T-helper 17 cell (primary cell): Measurements from ENCODE around the gene ARPIN. TPM values are rescaled to one million over a fixed set of nuclear protein-coding genes. Genes with fewer than 3 reads are reported as not detected.
"Not testable (repeated sequence)": the region's sequence is repeated elsewhere in the genome, so short reads cannot be mapped to it uniquely, and the experiment has no call there.

Source experiments
- ATAC-seq: fragments of 150-1000 bp; cut with Tn5 transposase; 2 replicates; pipeline ENCODE4 v1.10.0; 2021; ENCODE audit warnings: mild to moderate bottlenecking, moderate library complexity
- DNase-seq, 3 donors: peaks; one replicate each; pipeline versions ENCODE4 v3.0.0 to v3.0.0-alpha.2; 2020 to 2021
- H3K9me3 ChIP-seq: one replicate; pipeline ENCODE4 v1.7.0; 2013; ENCODE audit warnings: low read length, mild to moderate bottlenecking; ENCODE audit not compliant: control insufficient read depth, poor library complexity, severe bottlenecking
- H3K27ac Mint-ChIP-seq: one replicate; pipeline ENCODE4 v1.8.0; 2022; ENCODE audit warnings: mild to moderate bottlenecking, moderate library complexity, mixed read lengths
- H3K27me3 Mint-ChIP-seq: one replicate; pipeline ENCODE4 v1.8.0; 2022; ENCODE audit warnings: mixed read lengths
- H3K36me3 Mint-ChIP-seq: one replicate; pipeline ENCODE4 v1.8.0; 2022; ENCODE audit warnings: low read depth, mixed read lengths
- H3K4me1 Mint-ChIP-seq: one replicate; pipeline ENCODE4 v1.8.0; 2022; ENCODE audit warnings: mild to moderate bottlenecking, mixed read lengths
- H3K4me3 Mint-ChIP-seq: one replicate; pipeline ENCODE4 v1.8.0; 2022; ENCODE audit warnings: mild to moderate bottlenecking, moderate library complexity, mixed read lengths
- total RNA-seq, 4 donors: library from RNA in 2 of 4; stranded (reverse) in 2 of 4; gene quantifications; one replicate each; pipeline ENCODE4 v1.2.3 and lab custom pipeline; 2022 to 2026

The ARPIN gene
- total RNA-seq, 2 donors from 2014 or later: 0.13 TPM; not detected in 1

DNA sequence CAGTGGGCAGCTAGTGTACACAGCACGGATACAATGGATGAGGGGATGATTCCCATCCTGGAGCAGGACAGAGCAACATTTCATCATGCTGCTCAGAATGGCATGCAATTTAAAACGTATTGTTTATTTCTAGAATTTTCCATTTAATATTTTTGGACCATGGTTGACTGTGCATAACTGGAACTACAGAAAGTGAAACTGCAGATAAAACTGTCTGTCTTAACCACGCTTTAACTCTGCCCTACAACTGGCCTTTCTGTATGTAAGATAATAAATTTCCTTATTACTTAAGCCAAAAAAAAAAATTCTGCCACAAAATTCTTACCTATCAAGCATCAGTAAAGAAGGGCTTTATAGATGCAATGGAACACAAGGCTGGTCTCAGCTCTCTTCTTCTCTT is 52.3 kb downstream of the ARPIN start:
- Mint-ChIP-seq H3K27me3 (no peaks in the 10 kb centered on the region), H3K36me3 (no peaks in the 10 kb centered on the region), H3K4me1 (no peaks in the 10 kb centered on the region), H3K4me3 (no peak overlapping the region), H3K27ac (peak overlapping the region; percentile 37)
- no peak for ATAC-seq
- H3K9me3 ChIP-seq: no peaks in the 10 kb centered on the region
- no peak for DNase-seq

DNA sequence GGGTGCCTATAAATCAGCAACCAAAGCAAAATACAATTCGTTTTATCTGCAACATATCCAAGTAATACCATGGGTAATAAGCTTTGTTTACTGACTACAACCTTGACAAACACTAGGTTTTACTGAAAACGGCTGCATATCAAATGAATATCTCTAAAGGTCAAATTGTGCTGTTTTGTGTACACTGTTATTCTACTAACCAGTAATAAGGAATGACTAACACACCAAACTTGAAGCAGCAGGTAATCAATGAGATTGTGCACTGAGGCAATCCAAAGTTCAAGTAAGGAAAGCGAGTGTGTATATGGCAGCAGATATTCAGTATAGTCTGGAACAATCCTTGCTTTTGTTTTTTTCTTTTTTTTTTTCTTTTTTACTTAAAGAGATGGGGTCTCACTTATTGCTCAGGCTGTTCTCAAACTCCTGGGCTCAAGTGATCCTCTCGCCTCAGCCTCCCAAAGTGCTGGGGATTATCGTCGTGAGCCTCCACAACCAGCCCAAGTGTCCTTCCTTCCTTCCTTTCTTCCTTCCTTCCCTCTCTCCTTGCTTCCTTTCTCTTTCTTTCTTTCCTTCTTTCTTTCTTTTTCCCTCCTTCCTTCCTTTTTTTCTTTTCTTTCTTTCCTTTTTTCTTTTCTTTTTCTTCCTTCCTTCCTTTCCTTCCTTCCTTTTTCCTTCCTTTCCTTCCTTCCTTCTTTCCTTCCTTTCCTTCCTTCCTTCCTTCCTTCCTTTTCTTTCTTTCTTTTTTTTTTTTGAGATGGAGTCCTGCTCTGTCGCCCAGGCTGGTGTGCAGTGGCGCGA is 53.9 kb downstream of the ARPIN start:
- H3K9me3 ChIP-seq: no peaks in the 10 kb centered on the region
- no peak for ATAC-seq
- H3K27me3 Mint-ChIP-seq: no peaks in the 10 kb centered on the region
- peak overlapping the region; percentile 51 for H3K27ac Mint-ChIP-seq
- H3K4me1 Mint-ChIP-seq: no peaks in the 10 kb centered on the region
- no peak for DNase-seq
- no peak overlapping the region for H3K4me3 Mint-ChIP-seq
- H3K36me3 Mint-ChIP-seq: no peaks in the 10 kb centered on the region

- H3K36me3 Mint-ChIP-seq: no peaks in the 10 kb centered on the region
- H3K27me3 Mint-ChIP-seq: no peaks in the 10 kb centered on the region
- H3K27ac Mint-ChIP-seq: no peak overlapping the region
- H3K9me3 ChIP-seq: no peaks in the 10 kb centered on the region
- DNase-seq: no peak
- ATAC-seq: no peak
- H3K4me1 Mint-ChIP-seq: no peaks in the 10 kb centered on the region
- H3K4me3 Mint-ChIP-seq: no peak overlapping the region
Measured at GRCh38 chr15:89857673-89858072, 55.1 kb downstream of the ARPIN start.

DNA sequence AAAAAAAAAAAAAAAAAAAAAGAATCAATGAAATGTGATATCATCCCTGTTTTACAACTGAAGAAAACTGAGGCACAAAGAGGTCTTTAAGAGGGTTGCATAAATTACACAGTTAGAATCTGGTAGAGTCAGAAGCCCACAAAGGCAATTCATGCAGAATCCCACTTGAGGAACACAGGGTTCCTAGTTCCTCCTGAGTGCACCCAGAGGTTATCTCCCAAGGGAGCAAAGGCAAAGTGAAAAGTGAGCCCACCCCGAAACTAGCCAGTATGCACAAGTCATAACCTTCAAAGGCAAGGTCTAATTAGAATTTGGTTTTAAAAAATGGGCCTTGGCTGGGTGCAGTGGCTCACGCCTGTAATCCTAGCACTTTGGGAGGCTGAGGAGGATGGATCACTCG is 56.8 kb downstream of the ARPIN start:
- no peak overlapping the region for H3K27ac Mint-ChIP-seq
- no peaks in the 10 kb centered on the region for H3K4me1 Mint-ChIP-seq
- H3K9me3 ChIP-seq: no peaks in the 10 kb centered on the region
- ATAC-seq (no peak), DNase-seq (no peak)
- no peaks in the 10 kb centered on the region for H3K27me3 Mint-ChIP-seq
- H3K36me3 Mint-ChIP-seq: no peaks in the 10 kb centered on the region
- no peak overlapping the region for H3K4me3 Mint-ChIP-seq

DNA sequence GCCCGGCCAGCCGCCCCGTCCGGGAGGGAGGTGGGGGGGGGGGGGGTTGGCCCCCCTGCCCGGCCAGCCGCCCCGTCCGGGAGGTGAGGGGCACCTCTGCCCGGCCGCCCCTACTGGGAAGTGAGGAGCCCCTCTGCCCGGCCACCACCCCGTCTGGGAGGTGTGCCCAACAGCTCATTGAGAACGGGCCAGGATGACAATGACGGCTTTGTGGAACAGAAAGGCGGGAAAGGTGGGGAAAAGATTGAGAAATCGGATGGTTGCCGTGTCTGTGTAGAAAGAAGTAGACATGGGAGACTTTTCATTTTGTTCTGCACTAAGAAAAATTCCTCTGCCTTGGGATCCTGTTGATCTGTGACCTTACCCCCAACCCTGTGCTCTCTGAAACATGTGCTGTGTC is 57.9 kb downstream of the ARPIN start:
- H3K4me3 Mint-ChIP-seq, H3K27me3 Mint-ChIP-seq, DNase-seq, H3K36me3 Mint-ChIP-seq, H3K27ac Mint-ChIP-seq, H3K9me3 ChIP-seq, H3K4me1 Mint-ChIP-seq, ATAC-seq: not testable (repeated sequence)

GRCh38 chr15:89852342-89852995 is 60.3 kb downstream of the ARPIN start:
- no peaks in the 10 kb centered on the region for H3K27me3 Mint-ChIP-seq
- ATAC-seq: no peak
- no peak for DNase-seq
- H3K36me3 Mint-ChIP-seq: no peaks in the 10 kb centered on the region
- no peaks in the 10 kb centered on the region for H3K4me1 Mint-ChIP-seq
- H3K9me3 ChIP-seq: no peaks in the 10 kb centered on the region
- H3K27ac Mint-ChIP-seq: no peak overlapping the region
- no peak overlapping the region for H3K4me3 Mint-ChIP-seq

DNA sequence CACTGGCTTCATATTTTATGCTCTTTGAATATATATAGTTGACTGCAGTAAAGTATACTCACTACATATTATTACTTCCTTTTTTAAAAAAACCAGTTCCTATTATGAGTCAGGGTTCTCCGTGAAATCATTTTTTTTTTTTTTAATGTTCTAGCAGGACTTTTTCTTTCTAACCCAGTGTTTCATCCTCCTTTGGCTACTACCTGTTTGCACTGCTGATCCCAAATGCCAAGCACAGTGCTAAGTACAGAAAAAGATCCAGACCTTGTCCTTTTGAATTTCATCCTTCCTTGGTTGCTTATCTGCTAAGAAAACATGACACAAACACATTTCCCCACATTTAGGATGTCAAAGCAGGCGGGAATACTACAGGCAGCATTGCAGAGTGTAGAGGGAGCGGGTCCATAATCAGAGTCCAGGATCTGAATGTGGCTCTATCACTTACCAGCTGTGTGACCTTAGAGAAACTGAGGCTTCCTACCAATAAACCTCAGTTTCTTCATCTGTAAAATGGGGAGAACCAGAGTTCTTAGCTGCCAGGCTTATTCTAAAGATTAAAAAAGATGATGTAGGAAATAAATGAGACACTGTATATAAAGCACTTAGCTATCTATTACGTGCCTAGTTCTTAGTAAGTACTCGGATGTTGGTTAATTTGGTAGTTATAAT is 60.9 kb downstream of the ARPIN start:
- no peaks in the 10 kb centered on the region for H3K9me3 ChIP-seq
- Mint-ChIP-seq H3K27ac (no peak overlapping the region), H3K4me3 (no peak overlapping the region), H3K36me3 (no peaks in the 10 kb centered on the region), H3K27me3 (no peaks in the 10 kb centered on the region), H3K4me1 (no peaks in the 10 kb centered on the region)
- ATAC-seq (no peak), DNase-seq (no peak)

DNA sequence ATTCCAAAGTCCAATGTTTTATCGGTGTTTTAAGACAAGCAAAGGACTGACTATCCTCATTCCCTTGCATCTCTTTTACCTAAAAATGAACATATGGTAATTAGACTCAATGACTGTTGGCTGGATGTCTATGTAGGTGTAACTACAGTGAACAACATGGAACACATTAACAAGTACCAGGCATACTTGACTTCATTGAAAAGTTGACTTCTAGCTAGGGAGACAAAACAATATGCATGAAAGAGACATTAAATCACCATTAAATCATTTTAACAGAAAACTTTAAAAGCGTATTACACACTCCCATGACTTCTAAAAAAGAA is 63.8 kb downstream of the ARPIN start:
- no peak for ATAC-seq
- H3K36me3 Mint-ChIP-seq: peaks cover 2% of the 10 kb centered on the region
- peaks cover 6% of the 10 kb centered on the region for H3K4me1 Mint-ChIP-seq
- no peak for DNase-seq
- H3K4me3 Mint-ChIP-seq: no peak overlapping the region
- no peak overlapping the region for H3K27ac Mint-ChIP-seq
- no peaks in the 10 kb centered on the region for H3K27me3 Mint-ChIP-seq
- H3K9me3 ChIP-seq: no peaks in the 10 kb centered on the region

- Mint-ChIP-seq H3K36me3 (peaks cover 2% of the 10 kb centered on the region), H3K27ac (no peak overlapping the region), H3K4me1 (peaks cover 8% of the 10 kb centered on the region), H3K4me3 (no peak overlapping the region), H3K27me3 (no peaks in the 10 kb centered on the region)
- ATAC-seq (no peak), DNase-seq (no peak)
- no peaks in the 10 kb centered on the region for H3K9me3 ChIP-seq
Measured at GRCh38 chr15:89847101-89847500, 65.7 kb downstream of the ARPIN start.

GRCh38 chr15:89845305-89845893 is 67.4 kb downstream of the ARPIN start:
- no peaks in the 10 kb centered on the region for H3K27me3 Mint-ChIP-seq
- H3K4me3 Mint-ChIP-seq: no peak overlapping the region
- peaks cover 11% of the 10 kb centered on the region for H3K4me1 Mint-ChIP-seq
- no peaks in the 10 kb centered on the region for H3K9me3 ChIP-seq
- ATAC-seq (no peak), DNase-seq (no peak)
- H3K27ac Mint-ChIP-seq: no peak overlapping the region
- H3K36me3 Mint-ChIP-seq: peaks cover 5% of the 10 kb centered on the region

Other genes with a start within 250 kb of the ARPIN start
- gene PLIN1, start 233.6 kb downstream of the ARPIN start, total RNA-seq: under 1 TPM; 0.10 to 0.12 TPM
- gene PEX11A, start 222.2 kb downstream of the ARPIN start, total RNA-seq: under 1 TPM; 0.16 to 0.37 TPM
- gene WDR93, start 222.1 kb downstream of the ARPIN start, total RNA-seq: under 1 TPM in 1 of 2 donors, not detected in 1; 0.18 TPM
- gene MESP1, start 161.7 kb downstream of the ARPIN start, total RNA-seq: not detected
- not detected for gene MESP2, start 136.6 kb downstream of the ARPIN start, total RNA-seq
- gene ANPEP, start 98.1 kb downstream of the ARPIN start, total RNA-seq: 1 to 10 TPM; 3.4 to 8.9 TPM
- 10 to 100 TPM; 28.0 to 29.1 TPM for gene AP3S2, start 19.0 kb downstream of the ARPIN start, total RNA-seq
- gene ZNF710, start 88.4 kb upstream of the ARPIN start, total RNA-seq: 10 to 100 TPM; 11.7 to 14.4 TPM
- 10 to 100 TPM; 45.0 to 48.8 TPM for gene IDH2, start 189.5 kb upstream of the ARPIN start, total RNA-seq